NCI-H526 treated with DMSO at 0.1 percent for 48 hours (cell line): ENCODE data around the gene ZNF738.
"Not testable (repeated sequence)": the region's sequence is repeated elsewhere in the genome, so short reads cannot be mapped to it uniquely, and the experiment has no call there.

Experiments
- DNase-seq: peaks from one replicate; lab custom pipeline; 2025; lab: John Stamatoyannopoulos, UW

Gene ZNF738

GRCh38 chr19:21358768-21359451 is at the start of gene ZNF738:
TSS of gene ZNF738 (plus strand) at chr19:21359000. CDS start at chr19:21359141, 141 bp downstream.
- peak; percentile 81 for DNase-seq

DNA sequence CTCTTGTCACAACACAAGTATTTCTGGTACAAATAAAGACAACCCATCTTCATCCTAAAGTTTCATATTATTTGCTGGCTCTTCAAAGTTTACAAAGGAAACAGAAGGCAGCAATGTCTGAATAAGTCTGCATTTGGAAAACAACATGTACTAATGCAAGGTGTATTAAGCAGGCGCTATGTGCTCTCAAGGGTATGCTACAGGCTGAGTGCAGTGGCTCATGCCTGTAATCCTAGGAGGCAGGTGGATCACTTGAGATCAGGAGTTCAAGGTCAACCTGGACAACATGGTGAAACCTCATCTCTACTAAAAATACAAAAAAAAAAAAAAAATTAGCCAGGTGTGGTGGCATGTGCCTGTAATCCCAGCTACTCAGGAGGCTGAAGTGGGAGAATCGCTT is 46.0 kb upstream of the ZNF738 start:
- not testable (repeated sequence) for DNase-seq

DNA sequence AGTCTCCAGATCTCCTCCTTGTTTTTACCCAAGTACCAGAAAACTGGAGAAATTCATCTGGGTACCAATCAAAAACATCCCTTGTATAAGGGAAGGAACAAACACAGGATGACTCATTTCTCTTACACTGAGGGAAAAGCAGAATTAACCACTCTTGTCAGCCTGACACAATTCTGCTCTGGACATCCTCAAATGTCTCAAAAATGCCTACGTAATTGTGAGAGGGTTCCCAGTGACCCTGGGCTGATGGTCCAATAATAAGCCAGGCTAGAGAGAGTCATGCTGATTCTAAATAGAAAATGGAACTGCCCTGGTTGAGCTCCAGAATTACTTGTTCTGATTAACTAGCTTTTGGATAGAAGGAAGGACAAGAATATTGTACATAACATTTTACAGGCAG is 44.1 kb upstream of the ZNF738 start:
- DNase-seq, result no peak

DNA sequence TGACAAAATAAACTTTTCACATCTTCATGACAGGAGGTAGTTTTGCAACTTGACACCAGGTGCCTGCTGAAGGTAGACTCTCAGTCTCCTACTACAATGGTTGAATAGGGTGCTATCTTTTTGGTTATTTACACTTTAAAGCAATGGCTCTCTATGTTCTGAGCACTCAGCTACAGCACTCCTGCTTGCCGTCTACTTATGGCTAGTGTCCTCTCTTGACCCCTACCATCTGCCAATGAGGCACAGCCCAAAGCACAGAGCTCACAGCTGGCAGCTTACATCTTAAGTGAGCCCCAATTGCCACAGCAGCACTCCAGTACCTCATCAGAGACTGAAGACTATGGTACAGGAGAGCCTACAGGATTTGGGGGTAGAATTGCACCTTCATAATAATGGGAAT is 41.0 kb upstream of the ZNF738 start:
- no peak for DNase-seq

DNA sequence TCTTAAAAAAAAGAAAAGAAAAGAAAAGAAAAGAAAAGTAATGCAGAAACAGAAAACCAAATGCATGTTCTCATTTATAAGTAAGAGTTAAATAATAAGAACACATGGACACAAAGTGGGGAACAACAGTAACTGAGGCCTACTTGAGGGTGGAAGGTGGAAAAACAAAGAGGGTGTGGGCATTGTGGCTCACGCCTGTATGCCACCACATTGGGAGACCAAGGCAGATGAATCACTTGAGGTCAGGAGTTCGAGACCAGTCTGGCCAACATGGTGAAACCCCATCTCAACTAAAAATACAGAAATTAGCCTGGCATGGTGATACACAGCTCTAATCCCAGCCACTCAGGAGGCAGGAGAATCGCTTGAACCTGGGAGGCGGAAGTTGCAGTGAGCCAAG is 37.7 kb upstream of the ZNF738 start:
- no peak for DNase-seq

GRCh38 chr19:21321996-21322395 is 36.8 kb upstream of the ZNF738 start:
- DNase-seq, result no peak

DNA sequence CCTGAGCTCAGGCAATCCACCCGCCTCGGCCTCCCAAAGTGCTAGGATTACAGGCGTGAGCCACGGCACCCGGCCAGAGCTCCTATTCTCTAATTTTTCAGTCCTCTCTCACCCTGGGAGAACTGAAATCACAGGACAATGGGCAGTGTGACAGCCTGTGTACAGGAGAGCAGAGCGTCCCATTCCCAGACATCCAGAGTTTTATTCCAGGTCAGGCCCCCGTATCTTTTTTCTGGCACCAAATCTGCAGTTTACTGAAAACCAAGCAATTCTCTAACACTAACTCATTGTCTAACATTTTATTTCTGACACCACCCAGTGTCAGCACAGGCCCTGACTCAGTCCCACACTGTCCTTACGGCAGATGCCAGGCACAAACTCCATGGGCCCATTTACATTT is 36.3 kb upstream of the ZNF738 start:
- DNase-seq, result no peak

- DNase-seq, result no peak
Measured at GRCh38 chr19:21323000-21323399, 35.8 kb upstream of the ZNF738 start.

DNA sequence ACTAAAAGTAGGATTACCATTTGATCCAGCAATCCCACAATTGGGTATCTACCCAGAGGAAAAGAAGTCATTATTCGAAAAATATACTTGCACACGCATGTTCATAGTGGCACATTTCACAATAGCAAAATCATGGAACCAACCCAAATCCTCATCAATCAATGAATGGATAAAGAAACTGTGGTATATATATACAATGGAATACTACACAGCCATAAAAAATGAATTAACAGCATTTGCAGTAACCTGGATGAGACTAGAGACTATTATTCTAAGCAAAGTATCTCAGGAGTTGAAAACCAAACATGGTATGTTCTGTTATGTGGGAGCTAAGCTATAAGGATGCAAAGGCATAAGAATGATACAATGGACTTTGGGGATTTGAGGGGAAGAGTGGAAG is 32.6 kb upstream of the ZNF738 start:
- DNase-seq, result no peak

- no peak for DNase-seq
Measured at GRCh38 chr19:21328406-21328805, 30.4 kb upstream of the ZNF738 start.

- peak; percentile 66 for DNase-seq
Measured at GRCh38 chr19:21328885-21329605, 29.8 kb upstream of the ZNF738 start, which contains the start of gene ZNF708. TSS of gene ZNF708 (minus strand) at chr19:21329410. CDS start at chr19:21329212, 198 bp downstream.

DNA sequence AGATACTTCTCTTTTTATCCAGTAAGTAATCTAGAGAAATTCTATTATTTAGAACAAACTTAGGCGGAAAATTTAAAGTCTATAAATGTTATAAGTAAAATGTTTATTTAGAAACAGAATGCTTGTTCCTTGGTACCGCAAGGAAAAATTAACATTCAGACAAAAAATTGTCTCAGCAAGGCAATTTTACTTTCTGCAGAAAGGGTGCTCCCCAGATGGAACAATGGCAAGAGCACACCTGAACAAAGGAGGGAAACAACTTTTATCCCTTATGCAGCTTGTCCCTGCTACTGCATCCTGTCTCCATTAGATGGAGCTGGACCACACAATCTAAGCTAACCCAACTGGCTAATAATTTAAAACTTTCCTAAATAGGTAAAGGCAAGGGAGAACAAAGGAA is 23.1 kb upstream of the ZNF738 start:
- no peak for DNase-seq

DNA sequence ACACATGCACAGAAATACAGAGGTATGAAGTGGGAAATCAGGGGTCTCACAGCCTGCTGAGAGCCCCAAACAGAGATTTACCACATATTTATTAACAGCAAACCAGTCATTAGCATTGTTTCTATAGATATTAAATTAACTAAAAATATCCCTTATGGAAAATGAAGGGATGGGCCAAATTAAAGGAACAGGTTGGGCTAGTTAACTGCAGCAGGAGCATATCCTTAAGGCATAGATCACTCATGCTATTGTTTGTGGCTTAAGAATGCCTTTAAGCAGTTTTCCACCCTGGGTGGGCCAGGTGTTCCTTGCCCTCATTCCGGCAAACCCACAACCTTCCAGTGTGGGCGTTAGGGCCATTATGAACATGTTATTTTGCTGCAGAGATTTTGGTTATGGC is 14.0 kb upstream of the ZNF738 start:
- DNase-seq, result not testable (repeated sequence)

- no peak for DNase-seq
Measured at GRCh38 chr19:21352830-21353229, 6.0 kb upstream of the ZNF738 start.

GRCh38 chr19:21362291-21362690 is 3.5 kb downstream of the ZNF738 start:
- DNase-seq, result no peak

GRCh38 chr19:21383980-21384582 is 25.3 kb downstream of the ZNF738 start:
- no peak for DNase-seq

DNA sequence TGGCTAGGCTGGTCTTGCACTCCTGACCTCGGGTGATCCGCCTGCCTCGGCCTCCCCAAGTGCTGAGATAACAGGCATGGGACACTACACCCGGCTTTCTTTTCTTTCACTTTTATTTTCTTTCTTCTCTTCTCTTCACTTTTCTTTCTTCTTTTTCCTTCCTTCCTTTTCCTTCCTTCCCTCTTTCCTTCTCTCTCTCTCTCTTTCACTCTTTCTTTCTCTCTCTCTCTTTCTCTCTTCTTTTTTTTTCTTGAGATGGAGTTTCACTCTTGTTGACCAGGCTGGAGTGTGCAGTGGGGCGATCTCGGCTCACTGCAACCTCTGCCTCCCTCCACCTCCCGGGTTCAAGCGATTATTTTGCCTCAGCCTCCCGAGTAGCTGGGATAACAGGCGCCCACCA is 37.3 kb downstream of the ZNF738 start:
- DNase-seq, result no peak

DNA sequence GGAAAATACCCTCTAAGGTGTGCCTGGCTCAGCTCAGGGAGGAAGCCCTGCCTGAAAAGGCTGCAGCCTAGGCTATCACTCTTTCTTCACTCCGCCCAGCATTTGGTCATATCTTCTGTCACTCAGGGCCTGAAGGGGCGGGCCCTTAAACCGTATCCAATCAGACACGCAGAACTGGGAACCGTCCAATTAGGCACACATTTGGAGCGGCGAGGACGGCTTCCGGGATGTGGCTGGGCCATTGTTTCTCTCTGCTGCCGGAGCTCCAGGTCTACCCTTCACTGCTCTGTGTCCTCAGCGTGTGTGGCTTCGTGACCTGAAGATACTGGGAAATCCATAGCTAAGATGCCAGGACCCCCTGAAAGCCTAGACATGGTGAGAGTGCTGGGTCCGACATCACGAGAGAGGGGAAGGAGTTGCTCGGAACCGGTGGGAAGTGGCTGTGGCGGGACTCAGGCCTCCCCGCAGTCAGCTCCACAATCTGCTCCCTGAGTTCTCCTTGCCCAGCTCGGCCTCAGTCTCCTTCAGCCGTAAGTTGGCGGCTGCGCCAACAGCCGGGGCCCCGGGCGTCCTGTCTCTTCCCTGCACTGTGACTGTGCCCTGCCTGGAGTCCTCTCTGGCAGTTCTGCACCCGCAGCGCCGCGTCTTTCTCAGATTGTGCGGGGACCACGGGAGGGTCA is 38.2 kb downstream of the ZNF738 start, which contains the start of gene ZNF493:
Gene ZNF493 (plus strand): TSS at position 241 of the 680 bp plus-strand sequence. CDS start 105 bp downstream, at position 346.
- DNase-seq, result peak; percentile 85

GRCh38 chr19:21398851-21399250 is 40.1 kb downstream of the ZNF738 start:
- DNase-seq, result no peak

DNA sequence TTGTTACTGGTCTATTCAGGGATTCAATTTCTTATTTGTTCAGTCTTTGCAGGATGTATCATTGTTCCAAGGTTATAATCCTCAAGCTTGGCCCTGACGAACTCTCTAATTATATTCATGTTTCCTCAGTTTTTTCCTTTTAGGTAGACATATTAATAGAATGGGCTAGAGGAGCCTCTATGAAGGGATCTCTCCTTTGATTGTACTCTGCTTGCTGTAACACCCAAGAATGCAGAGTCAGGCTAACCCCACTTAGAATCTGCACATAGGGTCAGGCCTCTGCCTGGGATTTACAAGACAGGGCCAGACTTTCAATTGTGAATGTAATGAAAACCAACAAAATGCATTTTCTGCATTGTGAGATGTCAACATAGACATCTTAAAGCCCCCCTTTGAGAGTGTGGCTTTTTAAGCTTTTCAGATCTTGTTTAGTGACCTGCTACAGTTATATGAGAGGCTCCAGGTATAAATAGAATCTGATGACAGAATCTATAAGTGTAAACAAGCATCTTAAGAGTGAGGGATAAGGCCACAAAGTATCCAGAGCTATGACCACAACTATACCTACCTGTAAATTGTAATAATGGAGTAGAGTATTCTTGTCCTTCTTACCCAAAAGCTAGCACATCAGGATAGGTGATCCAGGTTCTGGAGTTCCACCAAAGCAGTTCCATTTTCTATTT is 43.6 kb downstream of the ZNF738 start:
- DNase-seq, result no peak

- DNase-seq, result no peak
Measured at GRCh38 chr19:21410166-21410565, 51.4 kb downstream of the ZNF738 start.

GRCh38 chr19:21422244-21422643 is 63.4 kb downstream of the ZNF738 start:
- no peak for DNase-seq
